GM21528 (cell line): ENCODE measurements around the gene MT1B.

Source experiments
- ATAC-seq: cut with Tn5 transposase; IDR thresholded peaks from one replicate; pipeline ENCODE4 v1.9.1; 2021; ENCODE audit warnings: mild to moderate bottlenecking, moderate library complexity; ENCODE audit not compliant: unreplicated experiment, low FRiP score

The MT1B gene

DNA sequence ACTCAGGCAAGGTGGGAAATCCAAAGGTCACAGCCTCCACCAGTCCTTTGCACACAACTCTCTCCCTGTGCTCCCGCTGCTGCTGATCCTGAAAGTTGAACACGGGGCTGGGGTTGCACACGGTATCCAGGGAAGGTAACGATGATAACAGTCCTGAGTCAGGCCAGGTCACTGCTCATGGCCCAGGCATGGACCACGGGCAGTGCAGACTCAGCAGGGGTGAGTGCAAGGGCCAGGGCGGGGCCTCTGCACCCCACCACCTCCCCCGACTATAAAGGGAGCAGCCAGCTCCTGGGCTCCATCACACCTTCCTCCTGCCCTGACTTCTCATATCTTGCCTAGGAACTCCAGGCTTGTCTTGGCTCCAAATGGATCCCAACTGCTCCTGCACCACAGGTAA is at the start of gene MT1B:
MT1B (plus strand) TSS at position 301 of the 400 bp plus-strand sequence; CDS start at position 369, 68 bp downstream.
- ATAC-seq, result no peak

DNA sequence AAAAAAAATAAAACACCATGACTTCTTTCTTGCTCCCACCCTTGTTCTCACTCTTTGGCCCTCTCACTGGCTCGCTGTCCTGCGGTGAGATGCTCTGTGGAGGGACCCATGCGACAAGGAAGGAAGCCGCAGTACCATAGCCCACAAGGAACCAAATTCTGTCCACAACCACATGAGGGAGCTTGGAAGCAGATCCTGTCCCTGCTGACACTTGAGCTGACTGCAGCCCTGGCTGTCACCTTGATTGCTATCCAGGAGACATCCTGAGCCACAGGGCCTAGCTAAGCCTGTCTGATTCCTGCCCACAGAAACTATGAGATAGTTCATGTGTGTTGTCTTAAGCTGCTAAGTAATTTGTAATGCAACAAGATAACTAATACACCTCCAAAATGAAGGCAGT is 48.1 kb upstream of the MT1B start:
- ATAC-seq, result no peak

DNA sequence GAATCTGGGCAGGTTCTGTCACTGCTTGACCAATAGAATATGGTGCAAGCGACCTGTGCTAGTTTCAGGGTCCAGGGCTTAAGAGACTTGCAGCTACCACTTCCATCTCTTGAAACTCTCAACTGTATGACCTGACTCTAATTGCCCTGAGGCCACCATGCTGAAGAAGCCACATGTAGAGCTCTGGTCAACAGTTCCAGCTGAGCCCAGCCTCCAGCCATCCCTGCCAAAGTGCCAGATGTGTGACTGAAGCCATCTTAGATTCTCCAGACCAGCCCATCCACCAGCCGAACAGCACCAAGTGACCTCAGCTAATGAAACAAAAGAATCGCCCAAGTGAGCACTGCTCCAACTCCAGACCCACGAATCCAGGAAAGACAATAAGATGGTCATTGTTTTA is 46.7 kb upstream of the MT1B start:
- no peak for ATAC-seq

DNA sequence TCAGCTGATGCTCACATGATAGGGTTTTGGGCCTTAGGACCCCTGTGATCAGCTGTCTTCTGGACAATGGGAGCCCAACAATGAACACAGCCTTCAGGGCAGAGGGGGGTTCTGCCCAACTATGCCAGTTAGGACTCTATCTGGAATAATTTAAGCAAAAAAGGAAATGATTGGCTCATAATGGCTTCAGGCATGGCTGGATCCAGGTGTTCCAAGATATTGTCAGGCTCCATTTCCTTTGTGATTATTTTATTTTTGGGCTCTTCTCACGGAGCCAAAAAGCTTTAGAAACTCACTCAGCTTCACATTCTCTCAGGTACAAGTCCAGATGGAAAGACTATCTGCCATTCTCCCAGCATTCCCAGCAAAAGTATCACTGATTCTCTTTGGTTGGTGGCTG is 46.2 kb upstream of the MT1B start:
- no peak for ATAC-seq

DNA sequence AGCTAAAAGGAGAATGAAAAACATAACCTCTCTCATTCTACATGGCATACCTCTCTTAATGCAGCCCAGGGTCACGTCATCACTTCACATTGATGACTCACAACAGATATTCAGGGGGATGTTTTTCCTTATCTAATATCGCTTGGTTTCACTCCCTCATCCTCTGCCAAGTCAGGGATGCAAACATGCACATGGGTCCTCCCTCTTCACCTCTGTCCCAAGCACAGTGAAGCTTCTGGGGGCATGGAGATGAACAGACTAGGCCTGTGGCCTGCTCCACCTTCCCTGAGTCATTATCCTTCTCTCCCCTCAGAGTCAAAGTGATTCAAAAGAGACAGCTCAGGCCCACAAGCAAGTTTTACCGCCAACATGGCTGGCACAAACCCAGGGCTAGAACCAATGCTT is 45.6 kb upstream of the MT1B start:
- no peak for ATAC-seq

DNA sequence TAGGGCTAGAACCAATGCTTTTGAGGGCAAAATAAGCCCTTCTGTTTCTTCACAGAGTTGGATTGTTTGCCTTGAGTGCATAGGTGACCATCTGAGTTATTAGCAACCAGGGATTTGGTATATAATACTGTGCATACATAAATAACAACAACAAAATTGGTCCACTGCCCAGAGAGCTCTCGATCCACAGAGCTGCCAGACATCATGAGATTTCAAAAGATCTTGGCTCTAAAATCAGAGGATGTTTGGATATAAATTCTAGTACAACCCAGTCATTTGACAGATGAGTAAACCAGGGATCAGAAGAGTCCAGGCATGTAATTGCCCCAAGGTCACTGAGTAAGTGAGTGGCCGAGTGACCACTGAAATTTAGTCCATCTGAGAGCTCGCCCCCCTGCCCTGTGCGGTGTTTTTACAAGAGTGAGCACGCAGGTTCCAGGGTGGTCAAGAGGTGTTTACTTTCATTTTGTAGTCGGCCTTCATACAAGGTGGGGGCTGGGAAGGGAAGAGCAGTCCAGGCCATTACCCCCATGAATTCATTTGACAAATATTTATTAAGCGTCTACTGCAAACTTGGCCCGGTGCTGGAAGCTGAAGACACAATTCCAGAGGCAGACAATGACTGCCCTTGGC is 45.1 kb upstream of the MT1B start:
- no peak for ATAC-seq

DNA sequence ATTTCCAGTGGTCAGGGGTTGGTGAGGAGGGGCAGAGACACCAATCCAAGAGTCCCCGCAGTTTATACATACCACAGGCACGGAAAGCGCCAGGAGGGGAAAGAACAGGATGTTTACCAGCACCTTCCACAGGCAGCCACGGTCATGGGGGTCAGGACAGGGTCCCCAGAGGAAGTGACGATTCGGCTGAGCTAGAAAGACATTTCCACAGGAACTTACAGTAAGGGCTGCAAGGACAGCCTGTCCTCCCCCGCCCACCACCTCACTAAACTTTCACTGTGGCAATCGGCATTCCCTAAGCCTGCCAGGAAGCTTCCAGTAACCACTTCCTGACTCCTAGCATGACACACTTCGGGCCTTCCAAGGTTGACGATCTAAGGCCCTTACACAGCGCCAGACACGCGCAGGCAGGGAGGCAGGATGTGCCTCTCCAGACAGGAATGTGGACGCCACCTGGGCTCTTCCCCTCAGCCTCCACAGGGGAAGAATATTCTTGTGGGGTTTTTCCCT is 44.5 kb upstream of the MT1B start:
- ATAC-seq, result no peak

DNA sequence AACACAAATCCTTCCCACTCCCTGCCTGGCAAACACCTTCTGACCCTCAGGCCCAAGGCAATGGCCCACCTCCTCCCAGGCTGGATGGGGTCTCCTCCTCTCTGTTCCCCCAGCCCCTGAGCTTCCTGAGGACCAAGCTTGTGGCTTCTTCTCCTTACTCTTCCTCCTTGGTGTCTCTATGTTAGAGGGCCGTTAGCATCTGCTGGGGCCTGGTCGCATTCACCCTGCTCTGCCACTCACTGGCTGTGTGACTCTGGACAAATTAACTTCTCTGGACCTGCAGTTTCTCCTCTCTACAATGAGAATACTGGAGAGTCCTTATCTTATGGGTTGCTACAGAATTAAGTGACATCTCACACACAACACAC is 44.0 kb upstream of the MT1B start:
- ATAC-seq, result no peak

DNA sequence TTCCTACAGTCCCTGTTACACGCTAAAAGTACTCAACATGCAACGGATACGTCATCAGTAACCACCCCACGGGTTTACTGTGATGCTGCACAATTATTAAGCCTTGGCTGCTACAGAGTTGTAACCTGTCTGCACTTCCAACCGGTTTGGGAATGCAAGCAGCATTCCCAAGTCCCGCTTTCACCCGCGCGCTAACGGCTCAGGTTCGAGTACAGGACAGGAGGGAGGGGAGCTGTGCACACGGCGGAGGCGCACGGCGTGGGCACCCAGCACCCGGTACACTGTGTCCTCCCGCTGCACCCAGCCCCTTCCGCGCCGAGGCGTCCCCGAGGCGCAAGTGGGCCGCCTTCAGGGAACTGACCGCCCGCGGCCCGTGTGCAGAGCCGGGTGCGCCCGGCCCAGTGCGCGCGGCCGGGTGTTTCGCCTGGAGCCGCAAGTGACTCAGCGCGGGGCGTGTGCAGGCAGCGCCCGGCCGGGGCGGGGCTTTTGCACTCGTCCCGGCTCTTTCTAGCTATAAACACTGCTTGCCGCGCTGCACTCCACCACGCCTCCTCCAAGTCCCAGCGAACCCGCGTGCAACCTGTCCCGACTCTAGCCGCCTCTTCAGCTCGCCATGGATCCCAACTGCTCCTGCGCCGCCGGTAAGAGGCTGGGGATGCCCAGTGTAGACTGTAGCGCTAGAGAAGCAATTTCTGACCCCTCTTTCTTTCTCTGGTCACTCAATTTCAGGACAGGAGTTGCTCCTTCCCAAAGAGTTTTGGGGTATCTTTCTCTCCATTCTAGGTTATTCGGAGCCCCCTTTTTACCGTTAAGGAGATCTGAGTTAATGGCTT is 43.4 kb upstream of the MT1B start, which contains the start of gene MT2A:
MT2A (plus strand) TSS at position 542 of the 833 bp plus-strand sequence; CDS start at position 614, 72 bp downstream.
- peak; percentile 80 for ATAC-seq

DNA sequence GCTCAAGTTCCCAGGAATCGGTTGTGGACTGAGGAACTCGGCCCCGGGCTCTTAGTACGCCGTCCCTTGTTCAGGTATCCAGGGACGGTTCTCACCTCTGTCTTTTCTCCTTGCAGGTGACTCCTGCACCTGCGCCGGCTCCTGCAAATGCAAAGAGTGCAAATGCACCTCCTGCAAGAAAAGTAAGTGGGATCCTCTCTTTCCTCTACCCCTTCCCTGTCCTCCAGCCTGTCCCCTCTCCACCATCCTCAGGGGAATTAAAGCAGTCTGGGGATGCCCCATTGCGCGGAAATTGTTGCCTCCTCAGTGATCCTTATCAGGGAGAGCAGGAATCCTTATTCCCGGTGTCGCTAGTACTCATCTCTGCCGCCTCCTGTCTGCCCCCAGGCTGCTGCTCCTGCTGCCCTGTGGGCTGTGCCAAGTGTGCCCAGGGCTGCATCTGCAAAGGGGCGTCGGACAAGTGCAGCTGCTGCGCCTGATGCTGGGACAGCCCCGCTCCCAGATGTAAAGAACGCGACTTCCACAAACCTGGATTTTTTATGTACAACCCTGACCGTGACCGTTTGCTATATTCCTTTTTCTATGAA is 42.7 kb upstream of the MT1B start:
- no peak for ATAC-seq

DNA sequence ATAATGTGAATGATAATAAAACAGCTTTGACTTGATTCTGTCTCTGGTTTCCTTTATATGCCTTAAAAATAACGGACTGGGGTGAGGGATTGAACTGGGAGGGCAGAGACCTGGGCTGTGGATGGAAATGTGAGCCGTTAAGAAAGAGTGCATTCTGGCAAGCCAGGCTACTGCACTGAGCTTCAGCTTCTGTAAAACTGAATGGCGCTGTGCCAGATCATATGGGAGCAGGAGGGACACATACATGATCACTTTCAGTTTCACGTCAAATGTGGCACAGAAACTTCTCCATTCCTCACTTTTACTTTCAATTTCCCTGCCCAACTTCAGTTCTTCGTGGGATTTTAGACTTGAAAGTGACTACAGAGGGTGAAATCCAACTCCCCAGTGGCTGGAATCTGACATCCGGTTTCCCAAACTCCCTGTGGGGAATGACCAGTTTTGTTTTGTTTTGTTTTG is 42.2 kb upstream of the MT1B start:
- peak; percentile 47 for ATAC-seq

DNA sequence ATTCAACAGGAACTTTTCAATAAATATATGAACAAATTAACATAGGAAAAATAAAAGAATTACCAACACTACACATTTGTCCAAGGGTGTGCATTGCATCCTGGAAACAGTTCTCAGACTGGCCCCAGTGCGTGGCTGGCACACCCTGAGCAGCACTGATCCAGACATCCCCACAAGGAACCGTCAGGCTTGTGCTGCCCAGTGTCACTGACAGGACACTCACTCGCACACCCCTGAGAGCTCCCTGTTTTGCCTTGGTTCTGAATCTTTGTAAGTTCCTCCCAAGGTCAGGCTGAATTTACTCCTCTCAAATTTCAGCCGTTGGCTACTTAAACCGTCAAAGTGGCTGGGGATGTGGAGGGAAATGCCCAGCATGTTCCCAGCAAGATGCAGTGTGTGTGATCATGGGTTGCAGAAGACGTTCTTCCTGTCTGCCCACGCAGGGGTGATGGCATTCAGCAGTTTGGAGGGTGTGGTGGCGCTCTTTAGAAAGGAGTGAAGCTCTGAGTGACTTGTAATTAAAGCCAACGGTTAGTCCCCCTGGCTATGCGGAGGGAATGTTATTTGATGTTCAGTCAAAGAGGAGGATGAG is 41.6 kb upstream of the MT1B start:
- no peak for ATAC-seq

DNA sequence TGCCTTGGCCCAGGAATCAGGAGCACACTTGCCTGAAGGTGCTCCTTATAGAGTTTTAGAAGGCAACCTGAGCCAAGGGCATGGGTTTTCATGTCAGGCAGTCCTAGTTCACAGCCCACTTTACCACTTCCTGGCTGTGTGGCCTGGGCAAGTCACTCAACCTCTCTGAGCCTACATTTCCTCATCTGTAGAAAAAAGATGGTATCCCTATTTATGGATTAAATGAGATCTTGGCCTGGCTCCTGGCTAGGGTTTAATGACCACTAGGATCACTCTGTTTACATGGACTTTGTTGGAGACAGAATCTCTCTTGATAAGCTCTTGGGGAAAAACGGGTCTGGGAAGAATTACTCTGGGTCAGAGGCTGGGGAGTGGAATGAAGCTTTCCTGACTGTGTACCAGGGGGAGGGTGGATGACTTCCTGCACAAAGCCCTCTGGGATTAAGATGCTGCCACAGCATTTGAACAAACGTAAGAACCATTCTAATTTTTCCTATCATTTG is 41.0 kb upstream of the MT1B start:
- ATAC-seq, result no peak

DNA sequence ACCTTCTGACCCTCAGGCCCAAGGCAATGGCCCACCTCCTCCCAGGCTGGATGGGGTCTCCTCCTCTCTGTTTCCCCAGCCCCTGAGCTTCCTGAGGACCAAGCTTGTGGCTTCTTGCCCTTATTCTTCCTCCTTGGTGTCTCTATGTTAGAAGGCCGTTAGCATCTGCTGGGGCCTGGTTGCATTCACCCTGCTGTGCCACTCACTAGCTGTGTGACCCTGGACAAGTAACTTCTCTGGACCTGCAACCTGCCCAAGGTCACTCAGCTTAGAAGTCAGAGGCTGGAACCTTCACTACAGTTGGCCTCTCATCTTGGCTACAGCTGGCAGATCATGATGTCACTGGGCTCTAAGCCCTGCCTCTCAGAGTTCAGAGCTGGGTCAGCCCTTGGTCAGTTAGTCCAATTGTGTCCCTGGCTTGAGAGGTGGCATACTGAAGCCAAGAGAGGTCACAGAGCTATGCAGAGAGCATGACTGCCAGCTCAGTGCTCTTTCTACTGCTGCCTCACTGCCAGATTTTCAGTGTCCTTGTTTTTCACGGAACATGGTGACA is 40.3 kb upstream of the MT1B start:
- ATAC-seq, result no peak

DNA sequence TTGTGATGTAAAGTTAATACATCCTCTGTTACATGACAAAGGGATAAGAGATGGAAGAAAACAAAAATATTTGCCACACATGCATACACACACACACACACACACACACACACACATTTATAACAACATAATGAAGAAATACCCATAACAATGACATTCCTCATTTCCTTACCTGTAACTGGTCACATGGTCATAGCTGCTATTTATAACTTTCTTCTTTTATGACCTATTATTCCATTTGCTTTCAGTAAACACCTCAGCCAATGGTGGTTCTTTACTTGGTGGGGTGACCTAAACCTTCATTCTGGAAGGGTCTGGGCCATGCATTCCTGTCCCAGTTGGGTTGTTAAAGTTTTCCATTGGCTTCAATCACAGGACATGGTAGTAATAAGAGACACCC is 38.0 kb upstream of the MT1B start:
- ATAC-seq, result no peak

DNA sequence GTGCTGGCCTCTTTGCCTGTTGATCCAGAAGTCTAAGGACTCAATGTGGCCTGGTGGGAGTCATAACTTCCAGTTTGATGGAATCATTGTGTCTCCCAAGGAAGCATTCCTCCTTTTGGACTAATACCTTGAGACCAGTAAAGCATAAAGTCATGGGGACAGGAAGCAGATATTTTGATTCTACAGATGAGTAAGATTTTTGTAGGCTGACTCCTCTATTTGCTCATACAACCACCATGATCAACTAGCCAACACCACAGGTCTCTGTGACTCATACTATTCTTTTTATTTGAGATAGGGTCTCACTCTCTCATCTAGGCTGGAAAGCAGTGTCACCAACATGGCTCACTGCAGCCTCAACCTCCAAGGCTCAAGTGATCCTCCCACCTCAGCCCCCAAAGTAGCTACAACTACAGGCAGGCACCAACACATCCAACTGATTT is 37.1 kb upstream of the MT1B start:
- no peak for ATAC-seq

DNA sequence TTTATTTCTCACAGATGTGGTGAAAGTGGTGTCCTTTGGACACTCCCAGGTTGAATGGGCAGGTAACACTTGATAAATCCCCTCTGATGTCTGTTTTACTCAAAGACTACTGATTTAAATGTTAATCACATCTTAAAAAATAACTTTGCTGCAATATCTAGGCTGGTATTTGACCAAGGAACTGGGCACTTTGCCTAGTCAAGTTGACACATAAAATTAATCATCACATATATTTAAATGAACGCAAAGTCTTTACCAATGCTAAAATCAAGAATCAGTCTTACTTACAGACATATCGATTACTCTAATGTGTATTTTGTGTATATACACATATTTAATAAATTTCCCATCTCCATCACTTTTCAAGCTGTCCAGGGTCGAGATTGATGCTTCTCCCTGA is 36.3 kb upstream of the MT1B start:
- ATAC-seq, result no peak

DNA sequence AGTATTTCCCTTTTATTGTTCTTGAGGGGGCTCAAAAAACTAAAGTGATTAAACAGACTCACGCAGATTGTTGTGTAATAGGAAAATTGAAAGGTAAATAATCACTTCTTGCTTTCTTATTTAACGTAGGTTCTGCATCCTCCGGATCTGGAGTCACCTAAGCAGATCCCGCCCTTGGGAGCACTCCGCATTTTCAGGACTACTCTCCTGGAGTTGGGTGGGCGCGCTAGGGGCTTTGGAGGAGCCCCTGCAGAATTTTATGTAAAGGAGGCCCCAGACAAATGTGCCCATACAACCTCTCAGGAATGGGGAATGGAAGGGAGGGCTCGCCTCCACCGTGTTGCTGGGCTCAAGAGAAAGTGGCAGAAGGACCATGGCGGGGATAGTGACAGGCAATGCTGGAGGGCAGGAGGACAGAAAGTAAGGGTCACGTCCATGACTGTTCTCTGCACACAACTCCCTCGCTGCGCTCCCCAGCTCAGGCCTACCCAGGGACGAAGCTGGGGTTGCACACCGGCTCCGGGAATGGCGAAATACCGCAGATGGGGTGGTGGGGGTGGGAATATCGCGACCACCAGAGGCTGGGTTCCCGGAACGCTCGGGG is 35.0 kb upstream of the MT1B start:
- no peak for ATAC-seq

DNA sequence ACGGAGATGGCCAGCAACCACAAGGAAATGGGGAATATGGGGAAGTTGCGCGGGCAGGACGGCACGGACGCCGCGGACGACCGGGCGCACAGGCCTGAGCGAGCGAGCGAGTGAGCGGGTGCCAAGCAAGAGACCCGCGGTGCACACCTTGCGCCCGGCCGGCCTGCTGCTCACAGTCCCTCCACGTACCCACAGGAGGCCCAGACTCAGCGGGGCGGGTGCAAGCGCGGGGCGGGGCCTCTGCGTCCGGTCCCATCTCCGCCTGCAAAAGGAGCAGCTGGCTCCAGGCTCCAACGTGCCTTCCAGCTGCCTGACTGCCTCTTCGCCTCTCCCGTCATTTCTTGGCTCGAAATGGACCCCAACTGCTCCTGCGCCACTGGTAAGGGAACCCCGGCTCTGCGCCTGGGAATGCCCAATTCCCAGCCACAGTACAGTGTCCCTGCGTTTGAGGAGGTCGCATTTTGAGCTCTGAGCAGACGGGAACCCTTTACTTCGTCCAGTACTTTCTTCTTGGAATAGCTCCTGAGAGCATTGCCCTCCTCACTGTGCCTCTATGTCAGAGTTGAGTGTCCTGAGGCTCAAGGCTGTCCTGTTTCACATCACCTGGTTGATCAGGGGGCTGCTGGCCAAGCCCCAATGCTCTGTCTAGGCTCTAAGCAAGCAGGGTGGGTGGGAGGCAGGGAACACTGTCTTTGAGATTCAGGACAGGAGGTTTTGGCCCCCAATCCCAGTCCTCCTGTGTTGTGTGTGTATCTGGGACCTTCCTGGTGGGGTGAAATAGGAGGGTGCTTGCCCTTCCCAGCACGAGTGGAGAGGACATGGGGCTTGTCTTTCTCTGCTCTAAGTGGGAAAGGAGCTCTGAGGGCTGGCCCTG is 34.2 kb upstream of the MT1B start:
- no peak for ATAC-seq
